ENCODE results near the gene ZBTB38.

DNA sequence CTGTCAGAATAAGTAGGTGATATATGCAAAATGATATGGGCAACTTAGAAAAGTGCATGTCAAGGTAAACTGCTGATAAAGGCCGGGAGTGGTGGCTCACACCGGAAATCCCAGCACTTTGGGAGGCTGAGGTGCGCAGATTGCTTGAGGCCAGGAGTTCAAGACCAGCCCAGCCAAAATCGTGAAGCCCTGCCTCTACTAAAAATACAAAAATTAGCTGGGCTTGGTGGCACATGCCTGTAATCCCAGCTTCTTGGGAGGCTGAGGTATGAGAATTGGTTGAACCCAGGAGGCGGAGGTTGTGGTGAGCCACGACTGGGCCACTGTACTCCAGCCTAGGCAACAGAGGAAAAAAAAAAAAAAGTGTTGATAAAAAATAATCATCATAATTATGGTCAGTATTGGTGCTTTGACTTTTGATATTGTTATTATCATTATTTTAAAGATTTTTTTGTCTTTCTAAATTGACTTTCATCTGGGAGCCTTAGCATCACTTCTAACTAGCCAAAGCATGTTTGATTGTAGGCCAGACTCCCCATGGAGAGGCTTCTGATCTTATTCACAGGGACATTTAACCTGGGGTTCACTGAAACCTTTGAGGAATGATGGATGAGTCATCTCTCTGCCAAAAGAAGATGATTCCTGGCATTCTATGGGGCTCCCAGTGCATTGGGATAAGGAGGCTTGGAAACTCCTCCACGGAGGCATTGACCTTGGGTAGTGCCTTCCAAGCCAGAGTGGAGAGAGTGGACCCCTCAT, 5.6 kb downstream of the ZBTB38 start:
- TF ChIP-seq, protein P1, sequence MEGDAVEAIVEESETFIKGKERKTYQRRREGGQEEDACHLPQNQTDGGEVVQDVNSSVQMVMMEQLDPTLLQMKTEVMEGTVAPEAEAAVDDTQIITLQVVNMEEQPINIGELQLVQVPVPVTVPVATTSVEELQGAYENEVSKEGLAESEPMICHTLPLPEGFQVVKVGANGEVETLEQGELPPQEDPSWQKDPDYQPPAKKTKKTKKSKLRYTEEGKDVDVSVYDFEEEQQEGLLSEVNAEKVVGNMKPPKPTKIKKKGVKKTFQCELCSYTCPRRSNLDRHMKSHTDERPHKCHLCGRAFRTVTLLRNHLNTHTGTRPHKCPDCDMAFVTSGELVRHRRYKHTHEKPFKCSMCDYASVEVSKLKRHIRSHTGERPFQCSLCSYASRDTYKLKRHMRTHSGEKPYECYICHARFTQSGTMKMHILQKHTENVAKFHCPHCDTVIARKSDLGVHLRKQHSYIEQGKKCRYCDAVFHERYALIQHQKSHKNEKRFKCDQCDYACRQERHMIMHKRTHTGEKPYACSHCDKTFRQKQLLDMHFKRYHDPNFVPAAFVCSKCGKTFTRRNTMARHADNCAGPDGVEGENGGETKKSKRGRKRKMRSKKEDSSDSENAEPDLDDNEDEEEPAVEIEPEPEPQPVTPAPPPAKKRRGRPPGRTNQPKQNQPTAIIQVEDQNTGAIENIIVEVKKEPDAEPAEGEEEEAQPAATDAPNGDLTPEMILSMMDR (IDR thresholded peaks at IDR 0.05), result no peak
- TF ChIP-seq POLR2AphosphoS5 (IDR thresholded peaks at IDR 0.05) (no peak), POLR2A (IDR thresholded peaks at IDR 0.05) (no peak)

All from breast epithelium (tissue), 3 donors.